Measurements from ENCODE around the gene TNFRSF13B. TPM values are rescaled to one million over a fixed set of nuclear protein-coding genes. Genes with fewer than 3 reads are reported as not detected.

Gene TNFRSF13B
- total RNA-seq, 1 donor from 2014 or later = not detected

- no peak for TF ChIP-seq CTCF (IDR thresholded peaks at IDR 0.05)
- no peaks in the 10 kb centered on the region for H3K36me3 ChIP-seq
- no peak overlapping the region for H3K27ac ChIP-seq
- H3K4me3 ChIP-seq = no peak overlapping the region
- intact Hi-C loops (cut with DNase I) = no loop called here
- no peaks in the 10 kb centered on the region for H3K4me1 ChIP-seq
- DNase-seq (ENCODE audit: low spot score in 2 of 2) = peak in 1 of 2 donors; percentile 49
- no peaks in the 10 kb centered on the region for H3K27me3 ChIP-seq
- H3K9me3 ChIP-seq = no peaks in the 10 kb centered on the region
These were observed 37.7 kb downstream of the TNFRSF13B start for GRCh38 chr17:16934133-16934795.

- no peaks in the 10 kb centered on the region for H3K27me3 ChIP-seq
- DNase-seq (ENCODE audit: low spot score in 2 of 2) = peak in 1 of 2 donors; percentile 31
- no peaks in the 10 kb centered on the region for H3K4me1 ChIP-seq
- H3K27ac ChIP-seq = no peak overlapping the region
- TF ChIP-seq CTCF (IDR thresholded peaks at IDR 0.05) = no peak
- H3K4me3 ChIP-seq = no peak overlapping the region
- H3K36me3 ChIP-seq = no peaks in the 10 kb centered on the region
- intact Hi-C loops (cut with DNase I) = no loop called here
- no peaks in the 10 kb centered on the region for H3K9me3 ChIP-seq
These were observed 38.4 kb downstream of the TNFRSF13B start for GRCh38 chr17:16933317-16934132.

- TF ChIP-seq CTCF (IDR thresholded peaks at IDR 0.05) = no peak
- Histone ChIP-seq H3K9me3 (no peaks in the 10 kb centered on the region), H3K4me1 (no peaks in the 10 kb centered on the region), H3K4me3 (no peak overlapping the region), H3K27me3 (no peaks in the 10 kb centered on the region), H3K36me3 (no peaks in the 10 kb centered on the region), H3K27ac (no peak overlapping the region)
- intact Hi-C loops (cut with DNase I) = no loop called here
- no peak for DNase-seq (ENCODE audit: low spot score in 2 of 2)
These were observed 39.3 kb downstream of the TNFRSF13B start for GRCh38 chr17:16932611-16933010.

GRCh38 chr17:16932156-16932555 is 39.8 kb downstream of the TNFRSF13B start:
- intact Hi-C loops (cut with DNase I) = no loop called here
- H3K27me3 ChIP-seq = no peaks in the 10 kb centered on the region
- H3K4me3 ChIP-seq = no peak overlapping the region
- H3K36me3 ChIP-seq = no peaks in the 10 kb centered on the region
- DNase-seq (ENCODE audit: low spot score in 2 of 2) = no peak
- H3K27ac ChIP-seq = no peak overlapping the region
- no peaks in the 10 kb centered on the region for H3K9me3 ChIP-seq
- H3K4me1 ChIP-seq = no peaks in the 10 kb centered on the region
- no peak for TF ChIP-seq CTCF (IDR thresholded peaks at IDR 0.05)

GRCh38 chr17:16931318-16932060 is 40.4 kb downstream of the TNFRSF13B start:
- no peaks in the 10 kb centered on the region for H3K4me1 ChIP-seq
- intact Hi-C loops (cut with DNase I) = no loop called here
- no peaks in the 10 kb centered on the region for H3K36me3 ChIP-seq
- TF ChIP-seq CTCF (IDR thresholded peaks at IDR 0.05) = no peak
- DNase-seq (ENCODE audit: low spot score in 2 of 2) = no peak
- H3K27ac ChIP-seq = no peak overlapping the region
- no peaks in the 10 kb centered on the region for H3K27me3 ChIP-seq
- H3K4me3 ChIP-seq = no peak overlapping the region
- no peaks in the 10 kb centered on the region for H3K9me3 ChIP-seq
